Thyroid gland (tissue), 4 donors: ENCODE data around the gene ANKS1A. TPM values are rescaled to one million over a fixed set of nuclear protein-coding genes. Genes with fewer than 3 reads are reported as not detected.
"Not testable (repeated sequence)": the region's sequence is repeated elsewhere in the genome, so short reads cannot be mapped to it uniquely, and the experiment has no call there.

Source experiments
- DNase-seq, 2 donors: peaks; one replicate each; pipeline ENCODE4 v3.0.0-alpha.2; 2019
- H3K27ac ChIP-seq, 3 donors: fragments of 200-600 bp; sonication (generic); 1 replicate in 2 of 3; 2 replicates in 1 of 3; pipeline ENCODE4 v1.5.1; 2016 to 2019; ENCODE audit warnings: mild to moderate bottlenecking in 1 of 3, moderate library complexity in 1 of 3
- H3K27me3 ChIP-seq: fragments of 200-600 bp; sonication (generic); one replicate; pipeline ENCODE4 v1.5.1; 2019
- H3K36me3 ChIP-seq, 2 donors: fragments of 200-600 bp; sonication (generic); one replicate each; pipeline ENCODE4 v1.5.1; 2016 to 2019
- H3K4me1 ChIP-seq, 2 donors: fragments of 200-600 bp; sonication (generic); one replicate each; pipeline ENCODE4 v1.5.1; 2017 to 2019
- H3K4me3 ChIP-seq, 3 donors: fragments of 200-600 bp; sonication (generic); replicated peaks in 1 of 3; 1 replicate in 2 of 3; 2 replicates in 1 of 3; pipeline ENCODE4 v1.5.1; 2016; ENCODE audit warnings: mild to moderate bottlenecking in 1 of 3
- H3K9me3 ChIP-seq: fragments of 200-600 bp; sonication (generic); one replicate; pipeline ENCODE4 v1.5.1; 2017
- POLR2A ChIP-seq, 2 donors: fragments of 450-650 bp; IDR thresholded peaks; one replicate each; pipeline ENCODE4 v1.6.1; 2017; ENCODE audit warnings: antibody characterized with exemption in 2 of 2, mild to moderate bottlenecking in 2 of 2, moderate library complexity in 1 of 2
- WGBS, 2 donors: methylation state at CpG; one replicate each; pipeline ENCODE4 v1.1.5; 2017; 5-methylcytosine and 5-hydroxymethylcytosine counted together
- intact Hi-C: fragments of 100-400 bp; cut with DNase I; formaldehyde crosslinking; loops from one replicate; pipeline ENCODE4 v1.15.1; 2023
- total RNA-seq, 4 donors: library from RNA; depleted of rRNA; stranded (reverse); fragments of >200 nt; gene quantifications; one replicate each; pipeline ENCODE4 v1.2.3, GENCODE V29; 2016
- TF ChIP-seq, protein P1 (sequence below), 6 experiments: fragments of 200-600 bp in 3 of 6; fragments of 450-650 bp in 3 of 6; sonication (generic) in 3 of 6; IDR thresholded peaks; one replicate each; pipeline ENCODE4 v1.5.1; 2016 to 2019; ENCODE audit warnings: antibody characterized with exemption in 6 of 6, mild to moderate bottlenecking in 2 of 6, inconsistent platforms in 1 of 6, moderate library complexity in 1 of 6

ANKS1A gene
- total RNA-seq, 4 donors from 2014 or later: 29.9 to 43.8 (median 34.4) TPM

DNA sequence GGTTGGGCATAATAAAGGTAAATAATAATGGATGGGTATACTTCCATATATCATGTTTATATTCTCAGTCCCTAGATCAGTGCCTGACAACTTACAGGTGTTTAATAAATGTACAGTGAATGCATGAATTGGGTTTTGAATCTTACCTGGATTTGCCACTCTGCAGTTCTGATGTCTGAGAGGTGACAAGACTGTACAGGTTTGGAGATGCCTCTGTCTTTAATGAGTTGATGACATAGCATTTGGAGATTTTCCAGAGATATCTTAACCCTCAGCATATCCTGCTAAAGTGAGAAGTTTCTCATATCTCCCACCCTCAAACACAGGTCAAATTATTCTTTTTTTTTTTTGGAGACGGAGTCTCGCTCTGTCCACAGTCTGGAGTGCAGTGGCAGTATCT is 2.2 kb downstream of the ANKS1A start:
- no peak overlapping the region for H3K4me3 ChIP-seq
- WGBS, 2 donors: 86 to 98% methylated on average over 2 of the region's 2 CpGs
- intact Hi-C loops: no loop called here

DNA sequence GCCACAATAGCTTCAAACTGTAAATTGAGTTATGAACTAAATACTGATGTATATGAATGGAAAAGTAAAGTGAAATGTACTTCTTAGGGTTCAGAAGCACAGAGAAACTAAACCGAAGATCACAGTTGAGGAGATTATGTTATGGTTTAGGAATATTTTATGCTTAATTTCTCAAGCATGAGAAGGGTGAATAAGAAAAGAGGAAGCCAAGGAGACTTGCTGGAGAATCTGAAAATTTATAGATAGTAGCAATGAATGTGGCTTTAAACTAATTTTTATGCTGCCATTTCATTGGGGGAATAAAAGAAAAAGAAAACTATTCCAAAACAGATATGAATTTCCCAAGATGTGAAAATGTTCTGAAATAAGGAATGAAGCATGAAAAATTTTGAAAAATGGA is 5.6 kb downstream of the ANKS1A start:
- 83 to 89% methylated on average over 1 of the region's 1 CpG for WGBS, 2 donors
- Histone ChIP-seq H3K9me3 (no peaks in the 10 kb centered on the region), H3K27ac (no peak overlapping the region), H3K4me1 (peaks cover 0 to 31% of the 10 kb centered on the region in 2 donors), H3K36me3 (no peaks in the 10 kb centered on the region), H3K27me3 (no peaks in the 10 kb centered on the region), H3K4me3 (no peak overlapping the region)
- intact Hi-C loops: no loop called here
- no peak for DNase-seq
- TF ChIP-seq, protein P1, sequence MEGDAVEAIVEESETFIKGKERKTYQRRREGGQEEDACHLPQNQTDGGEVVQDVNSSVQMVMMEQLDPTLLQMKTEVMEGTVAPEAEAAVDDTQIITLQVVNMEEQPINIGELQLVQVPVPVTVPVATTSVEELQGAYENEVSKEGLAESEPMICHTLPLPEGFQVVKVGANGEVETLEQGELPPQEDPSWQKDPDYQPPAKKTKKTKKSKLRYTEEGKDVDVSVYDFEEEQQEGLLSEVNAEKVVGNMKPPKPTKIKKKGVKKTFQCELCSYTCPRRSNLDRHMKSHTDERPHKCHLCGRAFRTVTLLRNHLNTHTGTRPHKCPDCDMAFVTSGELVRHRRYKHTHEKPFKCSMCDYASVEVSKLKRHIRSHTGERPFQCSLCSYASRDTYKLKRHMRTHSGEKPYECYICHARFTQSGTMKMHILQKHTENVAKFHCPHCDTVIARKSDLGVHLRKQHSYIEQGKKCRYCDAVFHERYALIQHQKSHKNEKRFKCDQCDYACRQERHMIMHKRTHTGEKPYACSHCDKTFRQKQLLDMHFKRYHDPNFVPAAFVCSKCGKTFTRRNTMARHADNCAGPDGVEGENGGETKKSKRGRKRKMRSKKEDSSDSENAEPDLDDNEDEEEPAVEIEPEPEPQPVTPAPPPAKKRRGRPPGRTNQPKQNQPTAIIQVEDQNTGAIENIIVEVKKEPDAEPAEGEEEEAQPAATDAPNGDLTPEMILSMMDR (IDR thresholded peaks at IDR 0.05): no peak
- TF ChIP-seq POLR2A (IDR thresholded peaks at IDR 0.05): no peak

More for the DNA sequence above, 2.2 kb downstream of the ANKS1A start:
- TF ChIP-seq, protein P1 (IDR thresholded peaks at IDR 0.05): no peak
- TF ChIP-seq POLR2A (IDR thresholded peaks at IDR 0.05): no peak
- Histone ChIP-seq H3K9me3 (no peaks in the 10 kb centered on the region), H3K27me3 (no peaks in the 10 kb centered on the region), H3K4me1 (peaks cover 11 to 41% of the 10 kb centered on the region in 2 donors), H3K36me3 (no peaks in the 10 kb centered on the region), H3K27ac (no peak overlapping the region)
- DNase-seq: no peak

DNA sequence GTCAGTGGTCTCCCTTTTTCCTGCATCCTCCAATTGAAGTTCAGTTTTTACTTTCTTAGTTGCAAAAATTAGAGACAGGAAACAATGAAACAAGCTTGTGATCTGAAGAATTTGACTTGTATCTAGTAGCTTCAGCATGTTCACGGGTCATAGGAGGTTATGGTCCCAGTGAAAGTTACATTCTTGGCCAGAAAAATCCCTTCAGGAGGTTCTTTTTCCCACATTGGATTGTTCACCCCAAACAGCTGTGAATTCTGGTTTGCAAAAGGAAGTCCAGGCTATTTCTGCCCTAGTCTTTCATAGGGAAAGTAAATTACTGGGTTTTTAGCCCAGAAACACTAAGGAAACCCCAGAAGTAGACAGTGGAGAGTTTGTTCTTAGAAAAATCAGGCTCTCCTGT is 8.1 kb downstream of the ANKS1A start:
- Histone ChIP-seq H3K4me3 (no peak overlapping the region), H3K36me3 (no peaks in the 10 kb centered on the region), H3K27ac (no peak overlapping the region), H3K27me3 (no peaks in the 10 kb centered on the region), H3K9me3 (no peaks in the 10 kb centered on the region), H3K4me1 (peaks cover 0 to 17% of the 10 kb centered on the region in 2 donors)
- no peak for DNase-seq
- intact Hi-C loops: no loop called here
- TF ChIP-seq, protein P1 (IDR thresholded peaks at IDR 0.05): no peak
- no peak for TF ChIP-seq POLR2A (IDR thresholded peaks at IDR 0.05)
- WGBS, 2 donors: 74 to 81% methylated on average over 1 of the region's 1 CpG

DNA sequence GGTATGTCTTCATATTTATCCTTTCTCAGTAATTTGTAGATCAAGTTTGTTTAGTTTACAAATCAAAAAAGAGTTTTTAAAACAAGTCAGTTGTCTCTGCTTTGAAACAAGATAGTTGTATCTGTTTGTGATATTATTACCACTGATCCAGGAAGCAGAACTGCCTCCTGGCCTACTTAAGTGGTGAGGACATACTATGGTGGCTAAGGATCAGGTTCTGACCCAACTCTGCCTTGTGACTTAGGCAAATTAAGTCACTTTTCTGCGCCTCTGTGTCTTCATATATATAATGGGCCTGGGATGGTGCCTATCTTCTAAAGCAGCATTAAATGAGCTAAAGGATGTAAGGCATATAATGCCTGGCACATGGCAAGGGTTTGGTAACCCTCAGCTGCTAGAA is 8.7 kb downstream of the ANKS1A start:
- Histone ChIP-seq H3K9me3 (no peaks in the 10 kb centered on the region), H3K27me3 (no peaks in the 10 kb centered on the region), H3K36me3 (no peaks in the 10 kb centered on the region), H3K4me3 (no peak overlapping the region), H3K27ac (no peak overlapping the region), H3K4me1 (peaks cover 0 to 12% of the 10 kb centered on the region in 2 donors)
- WGBS, 2 donors: 50 to 96% methylated on average over 1 of the region's 1 CpG
- intact Hi-C loops: no loop called here
- no peak for TF ChIP-seq POLR2A (IDR thresholded peaks at IDR 0.05)
- TF ChIP-seq, protein P1 (IDR thresholded peaks at IDR 0.05): no peak
- no peak for DNase-seq

DNA sequence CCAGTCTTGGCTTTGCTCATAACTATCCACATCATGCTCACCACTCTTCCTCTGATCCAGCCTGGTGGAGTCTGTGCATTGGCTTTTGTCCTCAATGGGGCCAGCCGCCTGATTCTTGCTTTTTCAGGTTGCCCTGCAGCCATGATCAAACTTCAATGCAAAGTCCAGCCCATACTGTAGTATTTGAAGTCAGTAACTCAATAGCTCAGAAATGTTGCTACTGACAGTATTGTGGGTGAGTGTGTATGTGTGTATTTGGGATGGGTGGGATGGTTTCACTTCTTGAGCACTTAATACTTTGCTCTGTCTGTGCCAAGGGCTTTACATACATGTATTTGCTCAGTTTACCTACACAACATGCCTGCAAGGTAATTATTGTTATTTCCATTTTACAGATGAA is 10.7 kb downstream of the ANKS1A start:
- H3K36me3 ChIP-seq, DNase-seq, H3K27me3 ChIP-seq, H3K4me1 ChIP-seq, intact Hi-C loops, H3K27ac ChIP-seq, H3K4me3 ChIP-seq, H3K9me3 ChIP-seq: not testable (repeated sequence)
- WGBS, 2 donors: 93 to 100% methylated on average over 1 of the region's 1 CpG
